PFSK-1 (cell line): Measurements from ENCODE around the gene UBA5.

Experiments used
- FOXP2 ChIP-seq: optimal IDR thresholded peaks from 2 replicates; pipeline ENCODE3; 2011; ENCODE audit warnings: borderline replicate concordance, control low read depth, inconsistent platforms; ENCODE audit not compliant: insufficient read depth; ENCODE audit errors: extremely low read length, extremely low read depth
- POLR2AphosphoS5 ChIP-seq: IDR thresholded peaks from 2 replicates; pipeline ENCODE4 v1.6.1; 2012; ENCODE audit warnings: low read depth, mild to moderate bottlenecking, control low read depth, low read length, moderate library complexity
- REST ChIP-seq, 2 experiments: IDR thresholded peaks; 2 replicates each; pipeline versions ENCODE4 v1.6.1 to v1.8.0; 2011 to 2012; ENCODE audit warnings: low read depth in 2 of 2, low read length in 2 of 2, control low read depth in 1 of 2, inconsistent platforms in 1 of 2, mild to moderate bottlenecking in 1 of 2, moderate library complexity in 1 of 2; ENCODE audit not compliant: insufficient read depth in 1 of 2
- SIN3A ChIP-seq: IDR thresholded peaks from 2 replicates; pipeline ENCODE4 v1.6.1; 2012; ENCODE audit warnings: mild to moderate bottlenecking, low read length, moderate library complexity, borderline replicate concordance; ENCODE audit not compliant: insufficient read depth
- TAF1 ChIP-seq: IDR thresholded peaks from 2 replicates; pipeline ENCODE4 v1.6.1; 2012; ENCODE audit warnings: low read length, control low read depth, borderline replicate concordance; ENCODE audit not compliant: insufficient read depth

- TF ChIP-seq REST (IDR thresholded peaks at IDR 0.05; ENCODE audit: insufficient read depth in 1 of 2, low read depth in 2 of 2, low read length in 2 of 2), result no peak
- no peak for TF ChIP-seq SIN3A
- TF ChIP-seq POLR2AphosphoS5, result no peak
- TF ChIP-seq FOXP2, result no peak
- TF ChIP-seq TAF1, result no peak
Measured at GRCh38 chr3:132642539-132642847, 17.6 kb upstream of the UBA5 start.
